Fibroblast of mammary gland (primary cell): ENCODE results near the gene PPP1R1B.

Experiments used
- DNase-seq: peaks from one replicate; pipeline ENCODE4 v3.0.0-alpha.2; 2010; ENCODE audit warnings: low read depth
- H3K4me3 ChIP-seq: 2 replicates; pipeline ENCODE4 v1.5.1; 2011; ENCODE audit warnings: low read depth, mild to moderate bottlenecking, low read length, moderate library complexity; ENCODE audit not compliant: control insufficient read depth
- TF ChIP-seq, protein P1 (sequence below): conservative IDR thresholded peaks from 2 replicates; pipeline ENCODE4 v1.5.1; 2011; ENCODE audit warnings: low read depth, low read length, inconsistent platforms; ENCODE audit not compliant: control insufficient read depth, insufficient read depth

Gene PPP1R1B

DNA sequence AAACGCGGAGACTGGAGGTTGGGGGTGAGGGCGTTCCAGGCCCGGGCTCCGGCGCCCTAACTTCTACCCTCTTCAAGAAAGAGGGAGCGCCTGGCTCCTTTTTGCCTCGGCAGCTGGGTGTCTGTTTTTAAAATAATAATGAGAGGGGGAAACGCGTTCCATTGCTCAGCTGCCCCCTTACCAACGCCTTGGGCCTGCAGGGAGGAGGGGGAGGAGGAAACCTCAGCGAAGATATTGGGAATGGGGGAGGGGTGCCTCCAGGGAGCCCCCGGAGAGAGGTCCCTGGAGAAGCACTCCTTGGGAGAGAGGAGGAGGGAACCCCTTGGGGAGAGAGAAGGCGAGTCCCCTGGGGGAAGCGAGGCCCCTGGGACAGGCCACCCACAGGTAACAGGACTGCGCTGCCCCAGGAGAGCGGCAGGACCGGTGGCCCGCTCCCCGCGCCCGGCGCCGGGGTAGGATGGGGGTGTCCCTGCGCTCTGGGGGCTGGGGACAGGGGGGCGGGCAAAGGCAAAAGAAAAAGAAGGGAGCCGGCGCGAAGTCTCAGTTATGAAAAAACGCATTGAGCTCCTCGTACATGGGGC lies 21.8 kb upstream of the PPP1R1B start:
- DNase-seq, result no peak
- TF ChIP-seq, protein P1, sequence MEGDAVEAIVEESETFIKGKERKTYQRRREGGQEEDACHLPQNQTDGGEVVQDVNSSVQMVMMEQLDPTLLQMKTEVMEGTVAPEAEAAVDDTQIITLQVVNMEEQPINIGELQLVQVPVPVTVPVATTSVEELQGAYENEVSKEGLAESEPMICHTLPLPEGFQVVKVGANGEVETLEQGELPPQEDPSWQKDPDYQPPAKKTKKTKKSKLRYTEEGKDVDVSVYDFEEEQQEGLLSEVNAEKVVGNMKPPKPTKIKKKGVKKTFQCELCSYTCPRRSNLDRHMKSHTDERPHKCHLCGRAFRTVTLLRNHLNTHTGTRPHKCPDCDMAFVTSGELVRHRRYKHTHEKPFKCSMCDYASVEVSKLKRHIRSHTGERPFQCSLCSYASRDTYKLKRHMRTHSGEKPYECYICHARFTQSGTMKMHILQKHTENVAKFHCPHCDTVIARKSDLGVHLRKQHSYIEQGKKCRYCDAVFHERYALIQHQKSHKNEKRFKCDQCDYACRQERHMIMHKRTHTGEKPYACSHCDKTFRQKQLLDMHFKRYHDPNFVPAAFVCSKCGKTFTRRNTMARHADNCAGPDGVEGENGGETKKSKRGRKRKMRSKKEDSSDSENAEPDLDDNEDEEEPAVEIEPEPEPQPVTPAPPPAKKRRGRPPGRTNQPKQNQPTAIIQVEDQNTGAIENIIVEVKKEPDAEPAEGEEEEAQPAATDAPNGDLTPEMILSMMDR, result no peak
- H3K4me3 ChIP-seq, result no peak overlapping the region

DNA sequence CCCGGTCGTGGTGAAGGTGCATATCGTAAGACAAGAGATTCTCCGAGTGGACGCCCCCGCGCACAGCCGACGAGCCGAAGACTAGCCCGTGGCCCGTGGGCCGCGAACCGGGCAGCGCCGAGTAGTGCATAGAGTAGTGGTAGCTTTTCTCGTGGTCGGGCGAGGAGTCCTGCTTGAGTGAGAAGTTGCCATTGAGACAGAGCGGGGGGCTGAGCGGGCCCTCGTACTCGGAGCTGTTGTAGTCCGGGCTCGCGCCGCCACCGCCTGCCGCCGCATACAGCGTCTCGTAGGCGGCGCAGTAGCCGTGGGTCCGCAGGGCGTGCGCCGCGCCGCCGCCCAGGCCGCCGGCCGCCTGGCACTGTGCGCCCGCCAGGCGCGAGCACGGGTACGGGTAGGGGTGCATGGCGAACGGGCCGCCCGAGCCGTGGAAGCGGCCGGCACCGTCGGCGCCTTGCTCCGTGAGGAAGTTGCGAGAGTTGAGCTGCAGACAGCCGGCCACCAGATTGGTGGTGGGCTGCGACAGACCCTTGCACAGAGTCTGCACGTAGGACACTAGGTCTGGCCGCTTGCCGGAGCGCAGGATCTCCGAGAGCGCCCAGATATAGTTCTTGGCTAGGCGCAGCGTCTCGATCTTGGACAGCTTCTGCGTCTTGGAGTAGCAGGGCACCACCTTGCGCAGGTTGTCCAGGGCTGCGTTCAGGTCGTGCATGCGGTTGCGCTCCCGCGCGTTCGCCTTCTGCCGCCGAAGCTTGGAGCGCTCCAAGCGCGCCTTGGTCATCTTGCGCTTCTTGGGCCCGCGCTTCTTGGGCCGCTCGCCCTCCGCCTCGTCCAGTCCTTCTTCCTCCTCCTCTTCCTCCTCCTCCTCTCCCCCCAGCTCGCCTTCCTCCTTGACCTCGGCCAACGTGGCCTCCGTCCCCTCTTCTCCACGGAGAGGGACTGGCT lies 21.0 kb upstream of the PPP1R1B start:
- TF ChIP-seq, protein P1, result no peak
- DNase-seq, result peak; percentile 21
- no peak overlapping the region for H3K4me3 ChIP-seq

DNA sequence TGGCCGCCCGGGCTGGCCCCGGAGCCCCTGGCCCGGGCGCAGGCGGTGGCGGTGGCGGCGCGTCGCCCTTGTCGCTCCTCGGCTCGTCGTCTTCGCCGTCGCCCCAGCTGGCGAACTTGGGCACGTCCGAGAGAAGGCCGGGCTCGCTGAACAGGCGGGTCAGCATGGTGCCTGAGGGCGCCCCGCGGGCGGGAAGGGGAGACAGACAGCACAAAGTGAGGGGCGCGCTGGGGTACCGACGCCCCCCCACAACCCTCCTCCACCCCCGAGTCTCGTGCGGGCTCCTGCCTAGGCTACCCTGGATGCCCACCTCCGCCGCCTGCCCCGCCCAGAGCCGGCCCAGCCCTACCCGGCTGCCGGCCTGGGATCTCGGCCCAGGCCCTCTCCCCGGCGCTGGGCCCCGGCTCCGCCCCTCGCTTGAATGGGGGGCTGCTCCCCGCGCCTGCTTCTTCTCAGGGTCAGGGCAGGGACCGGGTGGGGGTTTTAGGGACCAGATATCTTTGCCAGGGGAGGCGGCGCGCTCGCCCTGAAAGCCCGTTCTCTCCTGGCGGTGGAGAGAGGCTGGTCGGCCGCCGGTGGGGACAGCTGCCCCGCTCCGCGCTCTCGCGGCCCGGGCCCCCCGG lies 20.2 kb upstream of the PPP1R1B start:
- no peak for DNase-seq
- H3K4me3 ChIP-seq, result no peak overlapping the region
- TF ChIP-seq, protein P1, result no peak

DNA sequence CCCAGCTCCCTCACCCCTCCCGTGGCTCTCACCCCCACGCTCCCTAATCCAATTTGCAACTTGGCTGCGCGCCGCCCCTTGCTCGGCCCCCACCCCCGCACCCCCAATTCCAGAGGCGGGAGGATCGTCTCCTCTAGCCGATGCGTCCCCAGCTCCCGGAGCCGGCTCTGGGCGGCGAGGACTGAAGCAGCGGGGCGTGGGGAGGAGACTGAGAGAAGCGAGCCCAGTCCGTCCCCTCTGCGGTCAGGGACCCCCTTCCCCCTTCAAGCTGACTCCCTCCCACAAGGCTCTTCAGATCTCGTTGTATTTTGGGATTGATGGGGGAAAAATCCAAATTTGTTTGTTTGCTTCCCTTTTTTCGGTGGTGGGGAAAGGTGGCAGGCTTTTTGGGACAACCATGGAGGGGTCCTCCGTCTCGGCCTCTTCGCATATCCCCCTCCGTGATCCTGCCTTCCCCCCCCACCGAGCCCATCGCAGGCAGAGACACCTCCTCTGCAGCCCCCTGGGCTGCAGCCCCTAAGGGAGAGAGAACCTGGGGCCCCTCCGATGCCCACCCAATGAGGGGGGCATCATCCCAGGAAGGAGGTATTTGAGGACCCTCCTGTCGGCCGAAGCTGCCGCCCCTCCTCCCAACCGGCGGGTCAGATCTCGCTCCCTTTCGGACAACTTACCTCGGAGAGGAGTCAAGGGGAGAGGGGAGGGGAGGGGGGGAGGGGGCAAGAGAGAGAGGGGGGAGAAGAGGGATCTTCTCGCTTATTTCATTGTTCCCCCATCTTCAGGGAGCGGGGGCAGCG lies 19.5 kb upstream of the PPP1R1B start:
- no peak for DNase-seq
- TF ChIP-seq, protein P1, result no peak
- no peak overlapping the region for H3K4me3 ChIP-seq

DNA sequence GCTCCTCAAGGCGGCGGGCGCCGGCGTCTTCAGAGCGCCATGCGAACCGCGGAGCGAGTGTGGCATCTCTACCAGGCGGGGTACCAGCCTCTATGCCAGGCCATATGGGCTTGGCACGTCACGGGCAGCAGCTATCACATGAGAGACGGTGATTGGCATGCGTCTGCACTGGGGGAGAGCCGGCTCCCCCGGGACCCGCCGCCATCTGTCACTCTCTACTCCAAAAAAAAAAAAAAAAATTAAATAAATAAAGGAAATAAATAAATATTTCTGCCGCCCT lies 19.0 kb upstream of the PPP1R1B start, which contains the start of gene NEUROD2:
Gene NEUROD2 (minus strand): TSS at position 70 of the 280 bp plus-strand sequence. CDS start 1,321 bp downstream, outside the sequence.
- DNase-seq, result no peak
- TF ChIP-seq, protein P1, result no peak
- H3K4me3 ChIP-seq, result no peak within 1 kb of the TSS

DNA sequence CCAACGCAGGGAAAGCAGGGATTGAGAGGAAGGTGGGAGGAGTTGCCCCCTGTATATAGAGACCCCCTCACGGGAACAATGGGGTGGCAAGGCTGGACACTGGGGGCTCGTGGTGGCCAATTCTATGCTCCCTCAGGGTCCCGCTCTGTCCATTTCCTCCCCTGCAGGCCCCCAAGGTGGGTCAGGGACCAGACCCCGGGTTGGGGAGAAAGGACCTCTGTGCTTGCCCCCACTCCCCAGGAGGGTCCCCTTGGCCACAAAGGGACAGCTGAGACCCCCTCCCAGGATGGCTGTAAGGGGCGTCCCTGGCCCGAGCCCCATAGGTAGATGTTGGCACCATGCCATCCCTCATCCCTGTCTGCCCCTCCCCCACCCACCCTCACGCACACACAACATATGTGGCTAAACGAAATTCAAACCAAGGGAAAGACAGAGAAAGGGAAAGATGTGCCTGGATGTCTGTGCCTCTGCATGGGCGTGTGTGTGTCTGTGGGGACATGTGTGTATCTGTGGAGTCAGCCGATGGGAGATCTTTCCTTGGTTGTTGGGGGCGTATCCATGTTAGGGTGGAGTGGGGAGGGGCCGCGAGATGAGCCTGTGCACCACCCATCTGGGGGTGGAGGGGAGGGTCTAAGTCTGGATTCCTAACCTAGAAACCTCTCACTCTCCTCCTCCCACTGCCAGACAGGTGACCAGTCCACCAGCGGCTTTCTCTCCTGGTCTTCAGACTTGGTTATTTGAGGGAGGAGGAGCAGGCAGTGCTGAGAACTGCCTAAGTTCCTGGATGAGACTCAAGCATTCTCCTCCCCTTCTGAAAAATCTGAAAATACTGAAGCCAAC lies 18.4 kb upstream of the PPP1R1B start:
- H3K4me3 ChIP-seq, result no peak overlapping the region
- TF ChIP-seq, protein P1, result no peak
- DNase-seq, result no peak
